ENCODE data around the gene CAMTA1.
A peak's percentile ranks its signal among the peaks of the same experiment; 100 is the strongest.
"Not testable (repeated sequence)": the region's sequence is repeated elsewhere in the genome, so short reads cannot be mapped to it uniquely, and the experiment has no call there.

The CAMTA1 gene

GRCh38 chr1:7780976-7781375 is 995.7 kb downstream of the CAMTA1 start:
- no peak for DNase-seq (ENCODE audit: low read depth)

GRCh38 chr1:7781501-7781900 is 996.2 kb downstream of the CAMTA1 start:
- no peak for DNase-seq (ENCODE audit: low read depth)

- peak; percentile 7 for DNase-seq (ENCODE audit: low read depth)
Observed at GRCh38 chr1:7781923-7782495, 996.8 kb downstream of the CAMTA1 start.

- DNase-seq (ENCODE audit: low read depth) = no peak
Observed at GRCh38 chr1:7783178-7783711, 998.0 kb downstream of the CAMTA1 start.

GRCh38 chr1:7783826-7784491 is 998.7 kb downstream of the CAMTA1 start, which contains the start of gene PER3:
Gene PER3 (plus strand): TSS chr1:7784291. CDS start chr1:7784878, 587 bp downstream.
- DNase-seq (ENCODE audit: low read depth) = peak; percentile 85

- no peak for DNase-seq (ENCODE audit: low read depth)
Observed at GRCh38 chr1:7784492-7785071, 999.3 kb downstream of the CAMTA1 start.

GRCh38 chr1:7785108-7785507 is 999.9 kb downstream of the CAMTA1 start:
- DNase-seq (ENCODE audit: low read depth) = no peak

GRCh38 chr1:7786795-7787194 is 1001.5 kb downstream of the CAMTA1 start:
- DNase-seq (ENCODE audit: low read depth) = no peak

- no peak for DNase-seq (ENCODE audit: low read depth)
Observed at GRCh38 chr1:7789828-7790227, 1004.6 kb downstream of the CAMTA1 start.

- DNase-seq (ENCODE audit: low read depth) = not testable (repeated sequence)
Observed at GRCh38 chr1:7791027-7791426, 1005.8 kb downstream of the CAMTA1 start.

GRCh38 chr1:7795406-7795805 is 1010.2 kb downstream of the CAMTA1 start:
- DNase-seq (ENCODE audit: low read depth) = no peak

- DNase-seq (ENCODE audit: low read depth) = no peak
Observed at GRCh38 chr1:7805460-7805859, 1020.2 kb downstream of the CAMTA1 start.

GRCh38 chr1:7808253-7808844 is 1023.1 kb downstream of the CAMTA1 start:
- no peak for DNase-seq (ENCODE audit: low read depth)

GRCh38 chr1:7809742-7810141 is 1024.5 kb downstream of the CAMTA1 start:
- no peak for DNase-seq (ENCODE audit: low read depth)

GRCh38 chr1:7810395-7810794 is 1025.1 kb downstream of the CAMTA1 start:
- no peak for DNase-seq (ENCODE audit: low read depth)

- DNase-seq (ENCODE audit: low read depth) = no peak
Observed at GRCh38 chr1:7811476-7811875, 1026.2 kb downstream of the CAMTA1 start.

- DNase-seq (ENCODE audit: low read depth) = no peak
Observed at GRCh38 chr1:7813677-7814373, 1028.6 kb downstream of the CAMTA1 start.
